HG03280 (cell line): ENCODE data around the gene CLIC4.

ENCODE experiments used
- ATAC-seq: cut with Tn5 transposase; IDR thresholded peaks from one replicate; pipeline ENCODE4 v1.9.1; 2021; ENCODE audit warnings: mild to moderate bottlenecking, moderate library complexity; ENCODE audit not compliant: unreplicated experiment

CLIC4 gene

GRCh38 chr1:24853649-24854048, 108.4 kb downstream of the CLIC4 start:
- no peak for ATAC-seq

DNA sequence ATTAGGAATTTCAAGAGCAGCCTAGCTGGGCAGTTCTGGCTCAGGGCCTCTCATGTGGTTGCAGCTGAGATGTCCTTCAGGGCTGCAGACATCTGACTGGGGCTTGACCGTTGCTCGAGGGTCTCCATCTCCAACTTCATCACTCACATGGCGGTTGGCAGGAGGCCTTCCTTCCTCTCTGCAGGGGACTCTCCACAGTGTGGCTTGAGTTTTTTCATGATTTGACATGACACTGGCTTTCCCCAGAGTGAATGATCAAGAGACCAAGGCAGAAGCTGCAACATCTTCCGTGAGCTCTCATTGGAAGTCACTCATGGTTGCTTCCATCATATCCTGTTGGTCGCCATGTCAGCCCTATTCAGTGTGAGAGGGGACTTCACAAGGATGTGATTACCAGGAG, 110.2 kb downstream of the CLIC4 start:
- ATAC-seq: no peak

DNA sequence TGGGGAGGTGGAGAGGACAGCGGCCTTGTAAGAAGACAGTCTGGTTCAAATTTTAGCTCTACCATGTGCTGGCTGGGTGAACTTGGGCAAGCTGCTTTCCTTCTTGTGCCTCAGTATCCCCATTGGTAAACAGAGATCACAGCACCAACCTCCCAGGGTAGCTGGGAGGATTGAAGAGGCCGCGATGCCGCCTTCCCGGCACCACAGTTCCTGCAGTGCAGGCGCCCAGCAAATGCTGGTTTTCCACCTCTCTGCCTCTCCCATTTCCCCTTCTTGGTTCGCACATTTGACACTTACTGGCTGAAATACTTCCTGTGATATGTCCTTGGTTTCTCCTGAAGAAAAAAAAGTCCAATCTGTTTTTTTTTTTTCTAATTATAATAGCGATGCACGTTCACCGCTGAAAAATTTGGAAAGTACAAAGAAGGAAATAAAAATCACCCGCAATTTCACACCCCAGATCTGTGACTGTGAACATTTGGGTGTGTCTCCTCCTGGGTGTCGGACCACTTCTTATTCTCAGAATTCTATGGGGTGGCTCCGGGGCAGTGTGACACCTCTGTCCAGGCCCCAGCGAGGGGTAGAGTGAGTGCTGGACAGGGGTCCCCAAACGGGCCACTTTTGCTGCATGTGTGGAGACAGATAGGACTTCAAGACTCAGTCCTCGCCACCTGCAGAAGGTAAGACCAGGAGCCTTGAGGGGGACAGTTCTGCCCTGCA, 111.7 kb downstream of the CLIC4 start:
- ATAC-seq: no peak

- no peak for ATAC-seq
Observed at GRCh38 chr1:24857507-24858133, 112.4 kb downstream of the CLIC4 start.

GRCh38 chr1:24858277-24858676, 113.0 kb downstream of the CLIC4 start:
- no peak for ATAC-seq

DNA sequence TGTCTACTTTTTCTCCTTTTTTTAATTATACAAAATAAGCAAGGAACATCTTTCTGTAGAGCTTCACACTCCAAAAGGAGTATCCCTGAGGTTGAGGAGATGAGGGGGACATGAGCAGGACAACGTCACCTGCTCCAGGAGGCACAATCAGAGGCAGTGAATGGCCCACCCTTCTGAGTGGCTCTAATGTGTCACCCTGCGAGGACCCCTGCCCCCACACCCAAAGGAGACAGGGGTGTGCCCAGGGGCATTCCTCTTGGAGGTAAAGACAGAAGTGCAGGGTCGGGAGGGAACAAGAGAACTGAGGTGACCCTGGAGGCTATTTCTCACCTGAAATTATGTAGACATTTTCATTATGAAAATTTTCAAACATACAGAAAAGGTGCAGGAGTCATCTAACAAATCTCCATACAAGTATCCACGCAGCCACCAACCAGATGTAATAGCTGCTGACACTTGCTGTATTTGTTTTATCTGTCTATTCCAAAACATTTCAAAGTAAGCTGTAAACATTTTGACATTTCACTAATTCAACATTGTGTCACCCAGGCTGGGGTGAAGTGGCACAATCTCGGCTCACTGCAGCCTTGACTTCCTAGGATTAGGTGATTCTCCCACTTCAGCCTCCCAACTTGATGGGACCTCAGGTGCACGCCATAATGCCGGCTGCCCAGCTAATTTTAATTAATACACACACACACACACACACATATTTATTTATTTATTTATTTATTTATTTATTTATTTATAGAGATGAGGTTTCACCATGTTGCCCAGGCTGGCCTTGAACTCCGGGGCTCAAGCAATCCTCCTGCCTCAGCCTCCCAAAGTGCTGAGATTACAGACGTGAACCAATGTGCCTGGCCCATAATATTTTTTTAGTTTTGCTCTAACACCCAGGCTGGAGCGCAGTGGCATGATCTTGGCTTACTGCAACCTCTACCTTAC, 114.1 kb downstream of the CLIC4 start:
- ATAC-seq: no peak

GRCh38 chr1:24860841-24861240, 115.6 kb downstream of the CLIC4 start:
- ATAC-seq: no peak

DNA sequence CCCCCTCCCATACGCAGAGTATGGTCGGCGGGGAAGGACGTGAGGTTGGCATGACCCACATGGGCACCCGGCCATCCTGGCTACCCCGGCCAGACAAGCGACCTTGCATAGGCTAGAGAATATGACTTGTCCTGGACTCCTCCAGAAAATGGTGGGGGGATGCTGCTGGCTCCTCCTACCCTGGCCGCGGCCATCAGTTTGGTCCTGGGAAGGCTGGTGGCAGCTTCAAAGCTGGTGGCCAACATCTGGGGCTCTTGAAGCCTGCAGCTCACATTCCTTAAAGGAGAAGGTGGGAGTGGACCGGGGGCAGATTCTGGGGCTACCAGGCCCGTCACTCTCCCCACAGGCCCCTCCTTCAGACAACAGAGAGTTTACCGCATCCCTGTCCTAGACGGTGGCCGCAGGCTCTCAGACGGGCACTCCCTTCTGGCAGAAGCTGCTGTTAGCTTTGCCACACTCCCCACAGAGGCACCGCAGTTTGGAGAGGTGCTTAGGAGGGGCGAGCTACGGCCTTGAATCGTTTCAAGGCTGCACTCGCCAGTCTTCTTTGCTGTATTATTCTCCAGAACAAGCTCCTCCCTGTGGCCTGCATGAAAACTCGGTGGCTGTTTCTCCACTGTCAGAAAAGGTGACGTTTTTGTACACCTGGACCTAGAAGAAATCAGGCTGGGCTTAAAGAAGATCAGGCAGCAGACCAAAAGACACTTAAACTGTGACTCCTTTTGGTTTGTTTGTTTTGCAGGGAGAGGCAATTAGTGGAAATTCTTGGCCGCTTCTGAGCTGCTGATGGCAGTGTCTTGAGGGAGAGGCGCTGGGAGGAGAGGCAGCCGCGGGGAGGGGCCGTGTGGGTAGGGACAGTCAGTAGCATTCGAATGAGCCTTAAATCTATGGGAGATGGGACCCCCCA, 116.8 kb downstream of the CLIC4 start:
- no peak for ATAC-seq

DNA sequence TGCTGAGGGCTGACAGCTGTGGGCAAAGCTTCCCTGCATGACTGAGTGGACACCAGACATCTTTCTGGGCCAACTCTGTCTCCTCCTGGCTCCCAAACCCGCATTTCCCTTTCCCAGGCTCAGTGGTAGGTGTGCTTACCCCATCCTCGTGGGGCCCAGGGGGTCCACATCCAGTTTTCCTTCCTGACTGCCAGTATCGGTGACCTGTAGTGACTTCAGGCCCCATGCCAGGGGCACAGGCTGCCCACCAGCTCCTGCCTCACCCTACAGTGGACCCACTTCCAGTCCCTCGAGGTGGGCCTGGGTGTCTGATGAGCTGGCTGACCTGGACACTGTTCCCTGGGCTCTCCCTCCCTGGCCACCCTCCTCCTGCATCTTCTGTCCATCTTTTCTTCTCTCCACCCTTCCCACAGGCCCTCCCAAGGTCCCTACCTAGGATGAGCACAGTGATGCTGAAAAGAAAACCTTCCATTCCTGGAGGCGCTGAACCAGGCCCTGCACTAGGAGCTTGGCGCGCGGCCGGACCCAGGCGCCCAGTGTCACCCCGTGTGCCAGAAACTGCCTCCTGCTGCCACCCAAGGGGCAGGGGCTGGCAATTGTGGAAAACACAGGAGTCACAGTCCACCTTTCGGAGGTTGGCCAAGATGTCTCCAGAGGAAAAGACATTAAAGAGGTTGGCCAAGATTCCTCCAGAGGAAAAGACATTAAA, 117.7 kb downstream of the CLIC4 start:
- ATAC-seq: no peak

DNA sequence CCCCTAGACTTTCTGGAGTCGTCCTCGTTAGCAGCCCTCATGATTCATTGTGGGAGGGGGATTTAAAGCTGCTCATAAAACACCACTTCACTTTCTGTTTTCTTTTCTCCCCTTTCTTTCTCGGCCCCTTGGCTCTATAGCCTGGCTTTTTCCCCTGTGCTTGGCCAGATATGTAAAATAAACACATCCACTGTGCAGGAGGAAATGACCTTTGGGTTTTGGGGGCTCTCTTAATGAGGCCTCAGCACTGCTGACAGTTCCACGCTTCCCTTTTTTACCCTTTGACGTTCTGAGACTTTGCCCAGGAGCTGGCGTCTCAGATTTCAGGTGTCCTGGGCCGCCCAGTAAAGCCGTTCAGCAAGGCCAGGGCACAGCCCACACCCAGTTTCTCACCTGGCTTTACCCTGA, 119.1 kb downstream of the CLIC4 start:
- no peak for ATAC-seq

- ATAC-seq: no peak
Observed at GRCh38 chr1:24865168-24865567, 119.9 kb downstream of the CLIC4 start.

- ATAC-seq: no peak
Observed at GRCh38 chr1:24865587-24865986, 120.3 kb downstream of the CLIC4 start.

GRCh38 chr1:24866211-24867083, 121.2 kb downstream of the CLIC4 start:
- ATAC-seq: no peak

DNA sequence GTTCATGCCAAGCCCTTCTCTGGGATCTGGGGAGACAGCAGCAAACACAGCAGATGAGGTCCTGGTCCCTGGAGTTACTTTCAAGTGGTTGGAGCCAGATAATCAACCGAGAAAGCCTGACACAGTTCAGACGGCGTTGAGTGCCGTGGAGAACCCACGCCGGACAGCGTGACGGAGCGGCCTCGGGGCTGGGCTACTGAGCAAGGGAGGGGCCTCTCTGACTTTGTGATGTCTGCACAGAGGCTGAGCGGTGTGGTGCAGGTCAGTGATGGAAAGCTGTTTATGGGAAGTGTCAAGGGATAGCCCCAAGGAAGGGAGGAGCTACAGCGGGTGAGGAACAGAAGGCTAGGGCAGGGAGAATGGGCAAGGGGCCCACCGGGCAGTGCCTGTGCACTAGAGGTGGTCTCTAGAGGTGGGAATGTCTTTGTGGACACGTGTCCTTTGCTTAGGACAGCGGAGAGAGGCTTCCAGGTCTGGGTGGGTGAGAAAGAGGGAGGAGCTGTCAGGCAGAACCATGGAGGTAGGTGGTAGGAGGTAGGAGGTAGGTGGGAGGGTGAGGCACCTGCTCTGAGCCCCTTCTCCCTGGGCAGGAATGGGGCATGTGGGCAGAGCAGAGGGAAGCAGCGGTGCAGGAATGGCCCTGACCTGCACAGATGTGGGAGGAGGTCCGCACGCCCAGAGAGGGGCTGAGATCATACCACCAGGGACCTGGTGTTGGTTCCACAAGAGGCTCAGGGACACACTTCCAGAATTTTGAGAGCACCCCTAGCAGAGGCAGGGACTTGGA, 122.0 kb downstream of the CLIC4 start:
- no peak for ATAC-seq

GRCh38 chr1:24868016-24868875, 123.0 kb downstream of the CLIC4 start:
- no peak for ATAC-seq

DNA sequence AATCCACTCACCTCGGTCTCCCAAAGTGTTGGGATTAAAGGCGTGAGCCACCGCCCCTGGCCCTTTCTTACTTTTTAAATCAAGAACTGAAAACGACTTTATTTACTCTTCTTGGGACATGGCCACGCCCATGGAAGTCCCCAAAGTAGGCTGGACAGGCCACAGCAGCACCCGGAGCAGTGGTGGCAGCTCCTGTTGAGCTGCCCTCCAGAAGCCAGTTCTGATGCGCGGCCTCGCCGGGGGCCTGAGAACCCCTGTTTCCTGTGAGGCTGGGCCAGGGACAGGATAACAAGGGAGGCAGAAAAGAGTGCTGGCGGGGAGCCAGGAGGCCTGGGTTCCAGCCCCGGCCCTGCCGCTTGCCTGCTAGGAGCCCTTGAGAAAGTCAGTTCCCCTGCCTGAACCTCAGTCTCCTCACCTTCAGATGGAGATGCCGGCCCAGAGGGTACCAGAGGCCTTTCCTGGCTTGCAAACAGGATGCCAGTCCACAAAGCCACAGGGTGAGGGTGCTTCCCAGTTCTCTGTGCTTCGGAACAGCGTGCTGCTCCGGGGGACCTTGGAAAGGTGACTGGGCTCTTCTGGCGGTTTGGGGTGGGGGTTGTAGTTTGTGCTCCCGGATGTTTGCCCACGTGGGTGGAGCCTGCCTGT, 125.4 kb downstream of the CLIC4 start:
- ATAC-seq: no peak
